K562 (cell line): ENCODE data around the gene GTF2IRD2. TPM values are rescaled to one million over a fixed set of nuclear protein-coding genes. Genes with fewer than 3 reads are reported as not detected.
"Not testable (repeated sequence)": the region's sequence is repeated elsewhere in the genome, so short reads cannot be mapped to it uniquely, and the experiment has no call there.

Experiments
- ASH1L ChIP-seq: fragments of 450-650 bp; IDR thresholded peaks from 2 replicates; pipeline ENCODE4 v1.6.1; 2018; ENCODE audit warnings: borderline replicate concordance, mild to moderate bottlenecking, low read depth; ENCODE audit not compliant: partially characterized antibody
- CXXC5 ChIP-seq: fragments of 250-450 bp; sonication (Bioruptor Pico); IDR thresholded peaks from 2 replicates; pipeline ENCODE4 v1.8.0; 2022; ENCODE audit warnings: inconsistent platforms, mild to moderate bottlenecking, moderate library complexity
- E2F6 ChIP-seq, 2 experiments: IDR thresholded peaks; 2 replicates each; pipeline ENCODE4 v1.6.1; 2011; ENCODE audit warnings: borderline replicate concordance in 1 of 2, control low read depth in 1 of 2, low read depth in 1 of 2, low read length in 1 of 2, mild to moderate bottlenecking in 1 of 2, mixed read lengths in 1 of 2, moderate library complexity in 1 of 2; ENCODE audit not compliant: insufficient read depth in 1 of 2, insufficient read length in 1 of 2, poor library complexity in 1 of 2, severe bottlenecking in 1 of 2; ENCODE audit errors: extremely low read depth in 1 of 2
- HDAC1 ChIP-seq, 2 experiments: fragments of 450-650 bp; IDR thresholded peaks; 2 replicates each; pipeline ENCODE4 v1.6.1; 2016 to 2017; ENCODE audit warnings: inconsistent platforms in 1 of 2, mild to moderate bottlenecking in 1 of 2, moderate library complexity in 1 of 2
- MGA ChIP-seq: fragments of 450-650 bp; IDR thresholded peaks from 2 replicates; pipeline ENCODE4 v1.6.1; 2016; ENCODE audit warnings: mild to moderate bottlenecking, moderate library complexity
- NR2C2 ChIP-seq, 2 experiments: fragments of 200-800 bp in 1 of 2; sonication (Bioruptor generic) in 1 of 2; sonication (generic) in 1 of 2; formaldehyde crosslinking in 1 of 2; IDR thresholded peaks; 2 replicates each; pipeline versions ENCODE4 v1.6.1 to v1.8.0; 2016 to 2022; ENCODE audit warnings: mild to moderate bottlenecking in 1 of 2, missing compliant biosample characterization in 1 of 2, missing genetic modification characterization in 1 of 2, missing genetic modification reagents in 1 of 2
- NRF1 ChIP-seq, 2 experiments: fragments of 450-650 bp; IDR thresholded peaks in 1 of 2; conservative IDR thresholded peaks in 1 of 2; 2 replicates each; pipeline ENCODE4 v1.6.1; 2014; ENCODE audit warnings: mild to moderate bottlenecking in 2 of 2
- PHF20 ChIP-seq: fragments of 450-650 bp; IDR thresholded peaks from 2 replicates; pipeline ENCODE4 v1.6.1; 2018; ENCODE audit not compliant: partially characterized antibody
- POLR2A ChIP-seq: fragments of 450-650 bp; conservative IDR thresholded peaks from 2 replicates; pipeline ENCODE4 v1.6.1; 2016
- POLR2G ChIP-seq: fragments of 200-400 bp; formaldehyde crosslinking; IDR thresholded peaks from 2 replicates; pipeline ENCODE4 v1.6.1; 2017; ENCODE audit warnings: low read depth, mild to moderate bottlenecking, antibody characterized with exemption, low read length, moderate library complexity
- POLR2H ChIP-seq: IDR thresholded peaks from 2 replicates; pipeline ENCODE4 v1.6.1; 2016; ENCODE audit warnings: missing genetic modification characterization, low read depth, mild to moderate bottlenecking, control low read depth, missing compliant biosample characterization, moderate library complexity
- RB1 ChIP-seq: fragments of 450-650 bp; IDR thresholded peaks from 2 replicates; pipeline ENCODE4 v1.6.1; 2017; ENCODE audit warnings: low read depth, mild to moderate bottlenecking
- TAF7 ChIP-seq: fragments of 450-650 bp; IDR thresholded peaks from 2 replicates; pipeline ENCODE4 v1.6.1; 2016; ENCODE audit warnings: missing genetic modification characterization, missing compliant biosample characterization
- polyA plus RNA-seq, 8 experiments: library from polyadenylated mRNA; depleted of rRNA in 4 of 8; stranded (reverse) in 5 of 8; unstranded in 3 of 8; fragments of >200 nt; fragmentation: Nextera tagmentation in 2 of 8; fragmentation: Illumina TruSeq in 1 of 8; extraction: Ambion mirVana in 2 of 8; extraction: Trizol in 1 of 8; gene quantifications; 2 replicates each; pipeline versions ENCODE4 v1.2.1 to v1.2.3, GENCODE V29; 2011 to 2014; ENCODE audit warnings: inconsistent platforms in 1 of 8, missing spikeins in 1 of 8
- total RNA-seq, 7 experiments: library from RNA; depleted of rRNA in 6 of 7; stranded (reverse); fragments of >200 nt in 6 of 7; fragmentation: Illumina TruSeq in 2 of 7; extraction: Trizol in 2 of 7; gene quantifications; 2 replicates each; pipeline versions ENCODE4 v1.2.1 to v1.2.3, GENCODE V29; 2011 to 2021; ENCODE audit warnings: low replicate concordance in 1 of 7

GTF2IRD2 gene
- total and polyA plus RNA-seq, 9 of the 15 experiments (the other 6 are each of a cell fraction or from before 2014, with no cell fraction given), result 1.9 to 9.7 (median 5.8) TPM

- TF ChIP-seq MGA (peak; percentile 84), NRF1 (conservative IDR thresholded peaks at IDR 0.05 in 1 of 2, IDR thresholded peaks at IDR 0.05 in 1 of 2) (peak; percentile 88 to 90), POLR2G (peak; percentile 83), E2F6 (IDR thresholded peaks at IDR 0.05; ENCODE audit: borderline replicate concordance in 1 of 2, extremely low read depth in 1 of 2, insufficient read depth in 1 of 2, insufficient read length in 1 of 2, low read depth in 1 of 2, low read length in 1 of 2, poor library complexity in 1 of 2, severe bottlenecking in 1 of 2) (peak in 1 of 2 experiments; percentile 37), POLR2A (peak; percentile 95), ASH1L (peak; percentile 33), RB1 (peak; percentile 20; the same call in 1 of the 2 replicates), HDAC1 (IDR thresholded peaks at IDR 0.05) (peak in 1 of 2 experiments; percentile 33; a peak in 1 of 4 replicates), PHF20 (peak; percentile 76), CXXC5 (CRISPR knock-in tag) (peak; percentile 73), POLR2H (tag) (peak; percentile 62), NR2C2 (tag; IDR thresholded peaks at IDR 0.05) (peak; percentile 87), TAF7 (tag) (peak; percentile 64)
- TF ChIP-seq NR2C2 (CRISPR knock-in tag; IDR thresholded peaks at IDR 0.05), result not testable (repeated sequence)
Measured at GRCh38 chr7:74890158-74891123, 39.0 kb upstream of the GTF2IRD2 start (continued).
